Measurements from ENCODE around the gene CDH1. TPM values are rescaled to one million over a fixed set of nuclear protein-coding genes. Genes with fewer than 3 reads are reported as not detected.

Gene CDH1
- total RNA-seq, 1 experiment from 2014 or later, result 65.8 TPM

DNA sequence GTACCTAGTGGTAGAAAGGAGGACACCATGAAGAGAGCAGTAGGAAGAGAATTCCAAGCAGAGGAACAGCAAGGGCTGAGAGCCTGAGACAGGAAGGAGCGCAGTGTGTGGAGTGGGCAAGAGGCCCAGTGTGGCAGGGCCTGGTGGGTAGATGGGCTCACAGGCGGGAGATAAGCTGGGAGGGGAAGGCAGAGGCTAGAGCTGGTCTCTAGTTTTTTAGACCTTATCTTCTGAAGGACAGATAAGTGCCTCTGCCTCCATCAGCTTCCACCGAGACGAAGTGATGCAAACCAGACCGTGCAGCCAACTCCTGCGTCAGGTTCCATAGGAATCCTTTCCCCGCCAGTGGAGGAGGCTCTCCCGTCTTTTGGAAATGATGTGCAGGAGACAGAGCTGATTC lies 33.6 kb downstream of the CDH1 start:
- no peaks in the 10 kb centered on the region for H3K4me1 ChIP-seq (ENCODE audit: control insufficient read depth, insufficient read depth, low read length)
- no peaks in the 10 kb centered on the region for H3K27me3 ChIP-seq (ENCODE audit: control insufficient read depth, insufficient read depth, low read length)
- no peak for DNase-seq (ENCODE audit: low read depth, low spot score)
- no peak overlapping the region for H3K27ac ChIP-seq (ENCODE audit: low read length)
- H3K9me3 ChIP-seq (ENCODE audit: control insufficient read depth, insufficient read depth, low read depth, low read length), result no peaks in the 10 kb centered on the region
- H3K36me3 ChIP-seq (ENCODE audit: control insufficient read depth, insufficient read depth, low read length), result no peaks in the 10 kb centered on the region
- ATAC-seq, result no peak
- in situ Hi-C loops (cut with HindIII; ENCODE audit: low pct_unique_long_range_greater_than_20kb, low sequenced_read_pairs) (no loop called here), intact Hi-C loops (cut with micrococcal nuclease; ENCODE audit: unreplicated experiment) (no loop called here)
- ChIA-PET CTCF (no interaction called here), POLR2A (interaction anchor here (0.6 kb wide), 1 partner anchor 159 kb away, joined by 3 read pairs; no protein-coding TSS in a partner anchor)
- BruUV-seq (replicated peaks), result no TSS peak
- TF ChIP-seq POLR2AphosphoS5 (IDR thresholded peaks at IDR 0.05; ENCODE audit: low read depth, low read length), result no peak
- no peak for TF ChIP-seq REST (IDR thresholded peaks at IDR 0.05; ENCODE audit: insufficient read depth in 1 of 2, low read depth in 2 of 2, low read length in 1 of 2)
- no peak for TF ChIP-seq CTCF (IDR thresholded peaks at IDR 0.05)
- TF ChIP-seq SIN3A (IDR thresholded peaks at IDR 0.05; ENCODE audit: borderline replicate concordance, insufficient read depth, low read depth, low read length), result no peak
- no peak for TF ChIP-seq TCF7L2 (IDR thresholded peaks at IDR 0.05; ENCODE audit: low read depth, low read length)
- H3K4me3 ChIP-seq (ENCODE audit: low read depth in 2 of 2, low read length in 2 of 2), result no peak overlapping the region

- ChIA-PET CTCF (no interaction called here), POLR2A (no interaction called here)
- Histone ChIP-seq H3K4me1 (ENCODE audit: control insufficient read depth, insufficient read depth, low read length) (no peaks in the 10 kb centered on the region), H3K9me3 (ENCODE audit: control insufficient read depth, insufficient read depth, low read depth, low read length) (no peaks in the 10 kb centered on the region), H3K36me3 (ENCODE audit: control insufficient read depth, insufficient read depth, low read length) (no peaks in the 10 kb centered on the region), H3K27me3 (ENCODE audit: control insufficient read depth, insufficient read depth, low read length) (no peaks in the 10 kb centered on the region), H3K27ac (ENCODE audit: low read length) (no peak overlapping the region), H3K4me3 (ENCODE audit: low read depth in 2 of 2, low read length in 2 of 2) (no peak overlapping the region)
- intact Hi-C loops (cut with micrococcal nuclease; ENCODE audit: unreplicated experiment) (no loop called here), in situ Hi-C loops (cut with HindIII; ENCODE audit: low pct_unique_long_range_greater_than_20kb, low sequenced_read_pairs) (no loop called here)
- no peak for TF ChIP-seq CTCF (IDR thresholded peaks at IDR 0.05)
- TF ChIP-seq TCF7L2 (IDR thresholded peaks at IDR 0.05; ENCODE audit: low read depth, low read length), result no peak
- TF ChIP-seq REST (IDR thresholded peaks at IDR 0.05; ENCODE audit: insufficient read depth in 1 of 2, low read depth in 2 of 2, low read length in 1 of 2), result no peak
- TF ChIP-seq POLR2AphosphoS5 (IDR thresholded peaks at IDR 0.05; ENCODE audit: low read depth, low read length), result no peak
- no peak for TF ChIP-seq SIN3A (IDR thresholded peaks at IDR 0.05; ENCODE audit: borderline replicate concordance, insufficient read depth, low read depth, low read length)
- DNase-seq (ENCODE audit: low read depth, low spot score) (no peak), ATAC-seq (no peak)
- no TSS peak for BruUV-seq (replicated peaks)
These were observed 35.1 kb downstream of the CDH1 start for GRCh38 chr16:68772030-68772681.

Data from Panc1 (cell line).